SIG-M5 treated with dmso at 0.1 percent for 504 hours (cell line): Measurements from ENCODE around the gene ARMC9.
A peak's percentile ranks its signal among the peaks of the same experiment; 100 is the strongest.
"Not testable (repeated sequence)": the region's sequence is repeated elsewhere in the genome, so short reads cannot be mapped to it uniquely, and the experiment has no call there.

Source experiments
- DNase-seq: peaks from one replicate; lab custom pipeline; 2025; ENCODE audit not compliant: unreplicated experiment; lab: John Stamatoyannopoulos, UW

The ARMC9 gene

DNA sequence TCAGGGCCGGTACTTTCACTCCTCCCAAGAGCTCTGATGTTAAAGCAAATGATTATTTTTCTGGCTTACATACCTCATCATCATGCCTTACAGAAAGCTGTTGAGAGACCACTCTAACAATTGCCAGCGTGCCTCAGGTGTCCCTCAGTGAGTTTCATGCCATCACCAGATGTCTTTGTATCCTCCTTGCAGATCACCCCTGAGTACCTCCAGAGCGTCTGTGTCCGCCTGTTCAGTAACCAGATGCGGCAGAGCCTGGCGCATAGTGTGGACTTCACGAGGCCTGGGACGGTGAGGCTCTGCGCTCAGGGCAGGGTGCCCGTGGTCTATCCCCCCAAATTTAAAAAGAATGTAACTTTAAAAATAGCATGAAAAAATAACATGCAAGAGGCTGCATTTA is 41.3 kb downstream of the ARMC9 start:
- no peak for DNase-seq

DNA sequence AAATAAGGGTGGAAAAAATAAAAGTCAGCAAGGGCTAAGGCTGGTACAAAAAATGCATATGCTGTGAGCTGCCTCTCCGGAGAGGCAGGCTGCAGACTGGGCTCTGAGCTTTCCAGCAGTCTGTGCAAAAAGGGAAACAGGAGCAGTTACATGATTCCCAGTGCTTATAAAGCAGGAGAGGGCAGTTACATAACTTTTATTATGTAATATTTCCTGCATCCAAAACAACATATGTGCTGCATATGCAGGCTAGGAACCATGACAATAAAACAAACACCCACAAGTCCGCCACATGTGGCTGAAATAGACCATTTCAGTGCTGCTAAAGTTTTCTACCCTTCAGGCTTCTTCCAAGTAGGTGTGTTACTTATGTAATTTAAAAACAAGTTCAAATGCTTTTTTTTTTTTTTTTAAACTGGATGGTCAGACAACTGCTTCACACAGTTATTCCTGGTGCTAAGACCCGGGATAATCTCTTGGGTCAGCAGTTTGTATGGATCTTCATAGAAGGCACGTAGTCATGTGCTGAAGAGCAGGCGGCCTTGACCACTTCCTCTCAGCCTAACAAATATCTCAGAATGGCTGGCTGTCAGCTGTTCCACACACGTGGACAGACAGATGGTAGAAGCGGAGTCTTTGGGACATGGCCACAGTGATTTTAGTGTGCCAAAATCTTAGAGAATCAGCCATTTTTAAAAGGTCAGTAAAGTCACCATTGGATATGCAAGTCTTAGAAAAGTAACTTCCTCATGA is 43.5 kb downstream of the ARMC9 start:
- DNase-seq: no peak

DNA sequence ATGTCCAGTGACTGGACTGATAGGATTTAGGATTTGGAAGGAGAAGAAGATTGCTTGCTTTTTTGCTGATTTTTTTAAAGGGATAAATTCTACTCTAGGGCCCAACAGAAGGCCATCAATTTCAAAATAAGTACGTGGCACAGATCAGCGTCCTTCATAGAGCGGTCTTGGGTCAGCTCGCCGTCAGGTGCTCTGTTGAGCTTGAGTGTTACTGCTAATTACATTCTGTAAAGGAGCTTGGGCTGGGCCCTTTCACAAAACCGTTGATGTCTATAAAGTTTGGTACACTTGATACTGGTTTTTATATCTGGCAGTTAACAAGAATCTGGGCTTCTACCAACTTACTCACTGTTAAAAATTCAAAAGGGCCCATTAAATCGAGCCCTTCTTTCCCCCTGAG is 45.4 kb downstream of the ARMC9 start:
- DNase-seq: no peak

DNA sequence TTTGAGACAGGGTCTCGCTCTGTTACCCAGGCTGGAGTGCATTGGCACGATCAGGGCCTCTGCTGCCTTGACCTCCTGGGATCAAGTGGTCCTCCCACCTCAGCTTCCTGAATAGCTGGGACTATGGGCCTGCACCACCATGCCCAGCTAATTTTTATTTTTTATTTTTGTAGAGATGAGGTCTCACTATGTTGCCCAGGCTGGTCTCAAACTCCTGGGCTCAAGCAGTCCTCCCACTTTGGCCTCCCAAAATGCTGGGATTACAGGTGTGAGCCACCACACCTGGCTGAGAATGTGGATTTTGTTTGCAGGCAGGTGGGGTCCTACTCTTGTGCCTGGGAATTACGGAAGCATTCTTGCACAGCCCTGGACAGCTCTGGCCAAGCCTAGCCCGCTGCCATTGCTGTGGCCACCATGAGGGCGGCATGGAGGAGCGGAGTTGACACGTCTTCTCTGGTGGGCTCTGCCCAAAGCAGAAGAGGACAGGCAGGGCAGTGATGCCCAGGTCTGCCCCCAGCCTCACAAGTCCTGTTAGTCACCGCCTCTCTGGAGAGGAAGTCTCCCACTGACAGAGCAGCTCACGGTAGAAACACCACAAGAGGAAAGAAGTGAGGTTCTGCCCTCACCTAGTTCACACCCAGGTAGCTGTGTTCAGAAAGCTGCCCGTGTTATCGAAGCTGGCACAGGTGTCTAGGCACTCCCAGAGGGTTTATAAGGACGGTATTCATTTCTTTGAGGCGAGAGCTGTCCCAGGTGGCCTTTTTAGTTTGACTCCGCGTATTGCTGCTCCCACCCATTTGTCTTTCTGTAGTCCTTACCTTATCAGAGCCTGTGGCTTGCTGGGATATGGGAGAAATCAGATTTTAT is 46.2 kb downstream of the ARMC9 start:
- no peak for DNase-seq

DNA sequence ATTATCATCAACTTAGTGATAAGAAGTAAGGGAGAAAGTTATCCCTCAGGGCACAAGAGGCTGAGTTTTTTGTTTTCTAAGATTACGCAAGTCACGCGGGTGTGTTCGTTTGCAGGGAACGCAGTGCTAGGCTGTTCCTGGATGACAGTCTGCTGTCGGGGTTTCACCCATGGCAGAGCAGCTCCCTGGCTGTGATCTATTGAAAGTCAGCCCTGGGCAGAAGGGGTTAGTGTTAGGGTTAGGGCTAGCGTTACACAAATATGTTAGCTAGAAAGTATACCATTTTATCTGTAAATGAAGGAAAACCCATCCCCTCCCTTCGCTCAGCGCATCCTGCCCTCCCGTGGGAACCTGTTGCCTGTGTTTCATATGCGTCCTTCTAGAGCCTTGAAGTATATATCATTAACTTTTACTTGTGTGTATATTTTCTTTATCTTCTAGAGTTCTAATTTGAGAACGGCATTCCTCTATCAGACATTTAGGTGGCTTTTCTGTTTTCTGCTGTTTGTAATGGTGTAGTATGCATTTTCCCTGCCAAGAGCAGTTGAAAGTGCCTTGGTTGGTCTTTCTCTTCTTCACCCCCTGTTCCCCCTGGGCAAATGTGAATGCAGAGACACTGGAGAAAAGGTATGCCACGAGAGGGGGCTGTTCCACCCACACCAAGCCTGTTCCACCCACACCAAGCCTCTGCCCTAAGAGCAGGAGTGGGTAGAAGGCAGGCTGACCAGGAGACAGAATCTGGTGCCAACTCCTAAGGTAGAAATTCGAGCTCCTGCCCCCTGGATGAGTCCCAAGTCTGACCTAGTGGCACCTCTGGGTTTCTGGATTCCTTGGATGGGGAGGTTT is 47.0 kb downstream of the ARMC9 start:
- DNase-seq: peak; percentile 28

DNA sequence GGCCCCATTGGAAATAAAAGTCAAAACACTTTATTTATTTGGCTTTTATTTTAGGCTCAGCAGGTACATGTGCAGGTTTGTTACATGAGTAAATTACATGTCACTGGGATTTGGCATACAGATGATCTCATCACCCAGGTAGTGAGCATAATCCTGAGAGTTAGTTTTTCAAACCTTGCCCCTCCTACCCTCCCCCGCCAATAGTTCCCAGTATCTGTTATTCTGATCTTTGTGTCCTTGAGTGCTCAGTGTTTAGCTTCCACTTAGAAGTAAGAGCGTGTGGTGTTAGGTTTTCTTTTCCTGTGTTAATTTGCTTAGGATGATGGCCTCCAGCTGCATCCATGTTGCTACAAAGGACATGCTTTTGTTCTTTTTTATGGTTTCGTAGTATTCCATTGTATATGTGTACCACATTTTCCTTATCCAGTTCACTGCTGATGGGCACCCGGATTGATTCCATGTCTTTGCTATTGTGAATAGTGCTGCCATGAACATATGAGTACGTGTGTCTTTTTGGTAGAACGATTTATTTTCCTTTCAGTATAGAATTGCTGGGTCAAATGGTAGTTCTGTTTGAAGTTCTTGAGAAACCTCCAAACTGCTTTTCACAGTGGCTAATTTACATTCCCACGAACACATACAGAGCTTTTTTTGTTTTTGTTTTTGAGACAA is 47.9 kb downstream of the ARMC9 start:
- DNase-seq: no peak

DNA sequence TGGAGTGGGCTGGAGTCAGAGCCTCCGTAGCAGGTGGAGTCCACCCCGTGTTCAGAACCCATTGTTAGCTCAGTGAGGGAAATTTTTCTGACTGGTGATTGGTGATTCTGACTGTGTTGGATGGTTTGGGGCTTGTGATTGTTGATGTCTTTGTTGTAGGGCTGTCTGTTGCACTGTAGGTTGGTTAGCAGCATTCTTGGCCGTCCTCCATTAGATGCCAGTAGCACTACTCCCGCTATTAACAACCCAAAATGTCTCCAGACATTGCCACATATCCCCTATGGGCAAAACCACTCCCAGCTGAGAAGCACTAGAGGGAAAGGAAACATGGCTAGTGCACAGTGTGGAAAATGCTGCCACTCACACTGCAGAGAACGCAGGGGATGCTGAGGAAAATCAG is 51.7 kb downstream of the ARMC9 start:
- DNase-seq: no peak

DNA sequence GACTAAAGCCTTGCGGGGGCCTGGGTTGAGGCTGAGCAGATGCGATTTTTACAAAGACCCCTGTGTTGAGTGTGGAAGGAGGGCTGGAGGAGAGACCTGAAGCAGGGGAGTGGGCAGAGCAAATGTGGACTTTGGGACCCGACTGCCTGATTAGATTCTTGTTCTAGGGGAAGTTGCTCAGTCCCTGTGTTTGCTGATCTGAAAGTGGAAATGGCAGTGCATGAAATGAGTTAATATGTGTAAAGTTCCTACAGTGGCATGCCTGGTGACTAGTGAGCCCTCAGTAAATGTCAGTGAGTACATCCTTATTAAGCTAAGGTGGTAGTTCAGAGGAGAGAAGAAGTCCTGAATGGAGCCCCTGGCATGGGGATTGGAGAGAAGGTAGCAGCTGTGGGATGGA is 52.3 kb downstream of the ARMC9 start:
- DNase-seq: no peak

DNA sequence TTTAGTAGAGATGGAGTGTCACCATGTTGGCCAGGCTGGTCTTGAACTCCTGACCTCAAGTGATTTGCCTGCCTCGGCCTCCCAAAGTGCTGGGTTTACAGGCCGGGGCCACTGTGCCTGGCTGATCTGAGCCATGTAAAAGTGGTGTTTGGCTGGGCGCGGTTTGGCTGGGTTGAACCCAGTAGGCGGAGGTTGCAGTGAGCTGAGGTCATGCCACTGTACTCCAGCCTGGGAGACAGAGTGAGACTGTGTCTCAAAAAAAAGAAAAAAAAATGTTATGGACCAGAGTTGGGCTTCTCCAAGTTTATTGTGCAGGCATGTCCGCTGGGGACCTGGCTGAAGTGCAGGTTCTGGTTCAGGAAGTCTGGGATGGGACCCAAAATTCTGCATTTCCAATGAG is 54.9 kb downstream of the ARMC9 start:
- DNase-seq: not testable (repeated sequence)

DNA sequence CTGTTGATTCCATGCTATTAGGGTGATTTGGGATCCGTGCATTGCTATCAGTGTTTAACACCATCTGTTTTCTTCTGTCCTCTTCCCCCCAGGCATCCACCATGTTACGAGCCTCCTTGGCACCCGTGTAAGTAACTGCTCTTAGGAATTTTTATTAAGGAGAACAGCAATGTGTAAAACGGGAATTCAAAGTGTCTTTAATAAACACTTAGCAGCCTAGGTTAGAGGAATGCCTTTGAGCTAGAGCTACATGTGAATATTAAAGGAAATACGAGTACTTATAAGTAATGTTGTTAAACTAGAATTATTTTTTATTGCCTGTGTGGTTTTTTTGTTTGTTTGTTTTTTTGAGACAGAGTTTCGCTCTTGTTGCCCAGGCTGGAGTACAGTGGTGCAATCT is 58.1 kb downstream of the ARMC9 start:
- no peak for DNase-seq

DNA sequence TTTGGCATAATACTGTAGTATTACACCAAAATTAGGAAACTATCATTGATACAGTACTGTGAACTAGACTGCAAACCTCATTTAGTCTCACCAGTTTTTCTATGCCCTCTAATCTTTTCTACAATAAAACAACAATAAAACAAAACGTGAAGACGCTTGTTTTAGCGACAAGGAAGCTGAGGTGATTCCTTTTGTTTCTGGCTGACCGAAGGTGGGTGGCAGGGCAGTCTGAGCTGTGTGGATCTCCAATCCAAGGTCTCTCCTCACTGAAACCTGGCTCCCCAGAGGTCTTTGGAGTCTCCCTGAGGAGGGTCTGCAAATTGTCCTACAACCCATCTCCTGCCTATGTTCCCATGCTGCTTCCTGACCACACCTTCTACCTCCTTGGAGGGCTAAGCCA is 59.3 kb downstream of the ARMC9 start:
- DNase-seq: no peak

DNA sequence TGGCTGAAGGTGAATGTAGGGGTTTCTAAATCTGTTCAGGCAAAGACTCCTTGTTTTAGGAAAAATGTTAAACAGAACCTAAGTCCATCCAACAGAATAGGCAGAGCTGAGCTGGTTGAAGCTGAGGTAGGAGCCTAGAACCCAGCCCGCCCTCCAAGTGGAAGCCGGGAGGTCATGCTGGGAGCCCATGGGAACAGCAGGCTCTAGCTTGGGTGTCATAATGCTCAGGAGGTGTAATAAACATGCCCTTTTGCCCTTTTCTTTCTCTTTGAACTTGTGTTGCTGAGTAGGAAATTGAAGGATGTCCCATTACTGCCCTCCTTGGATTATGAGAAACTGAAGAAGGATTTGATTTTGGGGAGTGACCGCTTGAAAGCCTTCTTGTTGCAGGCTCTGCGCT is 60.3 kb downstream of the ARMC9 start:
- no peak for DNase-seq

DNA sequence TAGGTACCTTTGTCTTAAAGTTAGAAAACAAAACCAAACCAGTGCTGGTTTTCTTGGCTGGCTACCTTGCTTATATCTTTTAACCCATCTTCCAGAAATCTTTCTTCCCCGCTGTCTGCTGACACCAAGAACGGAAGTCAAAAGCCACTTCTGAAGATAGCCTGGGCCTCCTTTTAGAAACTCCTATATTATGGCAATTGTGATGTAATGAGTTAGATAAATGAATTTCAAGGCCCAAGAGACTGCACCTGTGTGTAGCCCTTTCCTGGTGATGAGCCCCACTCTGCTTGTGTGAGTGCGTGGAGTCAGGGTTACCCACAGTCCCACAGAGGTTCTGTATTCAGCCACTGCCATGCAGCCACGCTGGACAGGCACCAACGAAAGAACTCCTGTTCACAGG is 60.7 kb downstream of the ARMC9 start:
- DNase-seq: no peak

DNA sequence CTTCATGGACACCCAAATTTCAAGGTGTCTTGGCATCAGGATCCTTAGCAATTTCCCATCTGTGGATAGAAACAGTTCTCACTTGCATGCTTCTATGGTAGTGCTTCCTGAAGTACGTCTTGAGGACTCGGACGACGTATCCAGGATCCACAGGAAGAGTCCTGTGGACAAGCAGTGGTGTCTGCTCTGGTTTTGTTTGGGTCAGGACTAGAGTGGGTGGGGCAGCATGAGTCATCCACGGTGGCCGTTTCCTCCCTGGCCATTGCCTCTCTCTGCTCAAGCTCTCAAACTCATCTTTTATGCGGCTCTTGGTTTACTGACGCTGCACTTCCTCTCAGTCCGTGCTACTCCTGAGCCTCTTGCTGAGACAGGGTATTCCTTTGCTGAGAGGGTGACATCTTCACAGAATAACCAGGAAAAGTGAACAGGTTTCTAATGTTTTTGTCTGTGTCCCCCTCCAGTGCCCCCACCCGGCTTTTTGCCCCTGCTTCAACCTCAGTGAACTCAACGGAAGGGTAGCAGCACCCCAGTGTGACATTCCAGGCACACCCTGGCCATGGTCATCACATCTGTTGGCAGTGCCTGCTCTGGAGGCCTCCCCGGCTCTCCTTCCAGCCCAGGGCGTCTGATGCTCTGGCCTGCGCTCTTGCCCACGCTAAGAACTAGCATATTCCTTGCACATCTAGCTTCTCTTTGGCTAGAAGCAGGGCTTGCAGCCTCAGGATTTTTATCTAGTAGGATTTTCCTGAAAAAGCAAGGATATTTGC is 62.2 kb downstream of the ARMC9 start:
- no peak for DNase-seq

DNA sequence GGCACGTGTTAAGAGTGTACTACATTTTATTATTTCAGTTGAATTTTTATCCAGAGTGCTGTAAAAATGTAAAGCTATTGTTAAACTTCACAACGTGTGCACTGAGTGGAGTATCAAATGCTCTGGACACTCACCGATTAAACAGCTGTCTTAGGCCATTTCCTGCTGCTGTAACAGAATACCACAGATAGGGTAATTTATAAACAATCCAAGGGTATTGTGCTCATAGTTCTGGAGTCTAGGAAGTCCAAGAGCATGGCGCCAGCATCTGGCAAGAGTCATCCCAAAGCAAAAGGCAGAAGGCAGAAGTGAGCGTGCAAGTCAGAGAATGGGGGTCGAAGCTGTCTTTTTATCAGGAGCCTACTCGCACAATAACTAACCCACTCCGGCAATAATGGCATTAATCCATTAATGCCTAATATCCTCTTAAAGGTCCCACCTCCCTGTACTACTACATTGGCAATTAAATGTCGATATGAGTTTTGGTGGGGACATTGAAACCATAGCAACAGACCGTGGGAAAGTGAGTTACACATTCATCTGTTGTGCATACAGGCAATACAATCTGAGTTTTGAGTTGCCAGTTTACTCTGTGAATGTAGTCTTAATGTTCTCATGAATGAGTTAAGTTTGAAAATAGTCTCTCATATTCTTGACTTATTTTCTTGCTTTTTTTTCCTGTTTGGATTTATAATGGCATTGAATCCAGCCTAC is 64.8 kb downstream of the ARMC9 start:
- no peak for DNase-seq

DNA sequence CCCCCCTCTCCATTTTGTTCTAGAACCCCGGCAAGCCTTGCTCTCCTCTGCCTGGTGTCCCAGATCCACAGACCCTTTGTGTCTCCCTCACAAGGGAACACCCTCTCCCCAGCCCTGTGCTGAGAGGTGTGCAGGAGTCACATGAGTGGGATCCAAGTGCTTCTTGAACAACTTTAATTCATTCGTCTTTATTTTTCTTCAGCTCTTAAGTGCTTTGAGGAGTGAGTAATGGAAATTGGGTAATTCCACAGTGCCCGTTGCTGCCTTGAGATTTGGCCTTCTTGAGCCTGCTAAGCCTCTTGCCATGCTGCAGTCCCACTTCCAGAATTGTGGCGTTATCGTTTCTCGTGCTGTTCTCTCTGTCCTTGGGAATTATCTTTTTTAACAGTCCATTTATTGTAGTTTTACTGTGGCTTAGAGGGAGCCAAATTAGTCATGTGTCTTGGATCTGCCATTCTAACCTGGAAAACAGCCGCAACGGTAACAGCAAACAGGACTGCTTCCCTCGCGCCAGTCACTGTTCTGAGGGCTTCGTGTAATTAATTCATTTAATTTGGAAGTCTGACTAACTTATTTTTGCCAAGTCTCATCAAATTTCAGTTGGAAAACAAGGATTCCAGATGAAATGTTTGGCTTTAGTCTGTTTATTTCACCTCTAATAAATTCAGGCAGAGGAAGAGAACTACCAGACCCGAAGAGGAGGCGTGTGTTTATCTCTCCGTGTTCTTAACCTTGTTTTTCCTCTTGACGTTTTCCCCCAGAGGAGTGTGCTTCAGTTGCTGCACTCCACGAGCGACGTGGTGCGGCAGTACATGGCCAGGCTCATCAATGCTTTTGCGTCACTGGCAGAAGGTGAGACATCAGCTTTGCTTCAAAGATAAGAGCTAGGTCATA is 72.0 kb downstream of the ARMC9 start:
- no peak for DNase-seq

DNA sequence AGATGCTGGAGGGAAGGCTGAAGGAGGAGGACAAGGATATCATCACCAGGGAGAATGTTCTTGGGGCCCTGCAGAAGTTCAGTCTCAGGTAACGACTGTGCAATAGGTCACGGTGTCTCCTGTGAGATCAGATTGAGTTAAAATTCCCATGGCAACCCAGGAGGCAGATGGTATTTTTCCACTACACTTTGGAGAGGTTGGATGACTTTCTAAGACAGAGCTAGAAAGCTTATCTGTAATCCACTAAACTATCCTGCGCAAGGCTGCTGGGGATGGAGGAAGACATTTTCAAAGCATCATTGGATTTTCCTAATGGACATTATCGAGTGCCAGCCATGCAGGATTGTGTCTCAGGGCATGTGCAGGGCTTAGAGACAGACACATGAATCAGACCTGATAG is 74.6 kb downstream of the ARMC9 start:
- DNase-seq: no peak

DNA sequence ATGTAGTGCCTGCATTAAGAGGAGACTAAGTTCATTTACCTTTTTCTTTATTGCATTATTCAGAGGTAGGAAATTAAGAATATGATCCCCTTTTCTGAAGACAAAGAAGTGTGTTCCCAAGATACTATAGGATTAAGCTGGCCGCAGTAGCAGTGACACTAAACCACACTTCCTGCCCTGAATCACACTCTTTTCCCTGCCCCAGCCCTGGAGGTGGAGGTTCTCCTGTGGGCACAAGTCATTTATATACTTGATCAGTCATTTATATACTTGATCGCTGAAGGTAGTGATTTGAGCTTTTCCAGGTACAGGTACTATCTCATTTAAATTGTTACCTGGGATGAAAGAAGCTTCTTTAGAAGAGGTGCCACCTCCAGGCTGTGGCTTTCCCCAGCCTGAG is 78.6 kb downstream of the ARMC9 start:
- no peak for DNase-seq

DNA sequence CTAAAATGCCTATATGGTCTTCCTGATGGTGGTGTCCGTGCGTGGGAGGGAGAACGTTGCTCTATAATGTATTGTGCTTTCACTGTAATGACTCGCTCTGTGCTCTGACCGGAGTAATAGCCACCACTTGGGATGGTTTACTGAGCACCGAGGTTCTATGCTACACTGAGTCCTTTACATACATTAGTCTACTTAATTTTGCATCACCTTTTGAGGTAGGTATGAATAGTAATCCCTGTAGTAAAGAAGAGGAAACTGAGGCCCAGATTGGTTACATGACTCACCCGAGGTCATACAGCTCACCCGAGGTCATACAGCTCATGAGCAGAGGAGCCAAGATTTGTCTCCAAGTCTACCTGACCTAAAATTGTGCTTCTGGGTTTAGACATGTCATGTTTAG is 79.5 kb downstream of the ARMC9 start:
- no peak for DNase-seq
